Cerebellar cortex (tissue), 1 donor: Measurements from ENCODE around the gene TBL1X.

Experiments
- DNase-seq: peaks from one replicate; pipeline ENCODE4 v3.0.0-alpha.2; 2015; ENCODE audit warnings: low spot score

The TBL1X gene

GRCh38 chrX:9498236-9498635 is 33.4 kb downstream of the TBL1X start:
- no peak for DNase-seq

- no peak for DNase-seq
These were observed 35.7 kb downstream of the TBL1X start for GRCh38 chrX:9500584-9500983.

GRCh38 chrX:9501362-9501761 is 36.5 kb downstream of the TBL1X start:
- no peak for DNase-seq

GRCh38 chrX:9503261-9503660 is 38.4 kb downstream of the TBL1X start:
- no peak for DNase-seq

- no peak for DNase-seq
These were observed 45.5 kb downstream of the TBL1X start for GRCh38 chrX:9510366-9510765.

GRCh38 chrX:9510980-9511379 is 46.1 kb downstream of the TBL1X start:
- no peak for DNase-seq

- no peak for DNase-seq
These were observed 50.6 kb downstream of the TBL1X start for GRCh38 chrX:9515489-9515888.

GRCh38 chrX:9515973-9516538 is 51.2 kb downstream of the TBL1X start:
- DNase-seq = no peak

- DNase-seq = no peak
These were observed 51.8 kb downstream of the TBL1X start for GRCh38 chrX:9516635-9517034.

- no peak for DNase-seq
These were observed 53.2 kb downstream of the TBL1X start for GRCh38 chrX:9518051-9518450.

- no peak for DNase-seq
These were observed 54.0 kb downstream of the TBL1X start for GRCh38 chrX:9518889-9519288.

- DNase-seq = no peak
These were observed 54.8 kb downstream of the TBL1X start for GRCh38 chrX:9519546-9520216.

GRCh38 chrX:9520217-9520590 is 55.3 kb downstream of the TBL1X start:
- no peak for DNase-seq

GRCh38 chrX:9522378-9523155 is 57.7 kb downstream of the TBL1X start:
- no peak for DNase-seq

- peak; percentile 43 for DNase-seq
These were observed 60.8 kb downstream of the TBL1X start for GRCh38 chrX:9525511-9526248.

- DNase-seq = no peak
These were observed 62.1 kb downstream of the TBL1X start for GRCh38 chrX:9526965-9527364.

- DNase-seq = no peak
These were observed 63.6 kb downstream of the TBL1X start for GRCh38 chrX:9528498-9528897.

GRCh38 chrX:9529223-9529622 is 64.4 kb downstream of the TBL1X start:
- DNase-seq = no peak

- peak; percentile 80 for DNase-seq
These were observed 66.0 kb downstream of the TBL1X start for GRCh38 chrX:9530848-9531274.

GRCh38 chrX:9532349-9532748 is 67.5 kb downstream of the TBL1X start:
- DNase-seq = no peak

GRCh38 chrX:9533611-9534010 is 68.8 kb downstream of the TBL1X start:
- DNase-seq = no peak

GRCh38 chrX:9534686-9535085 is 69.8 kb downstream of the TBL1X start:
- no peak for DNase-seq

- no peak for DNase-seq
These were observed 70.2 kb downstream of the TBL1X start for GRCh38 chrX:9535101-9535500.
